ENCODE results near the gene STX1B.
"Not testable (repeated sequence)": the region's sequence is repeated elsewhere in the genome, so short reads cannot be mapped to it uniquely, and the experiment has no call there.

Gene STX1B

DNA sequence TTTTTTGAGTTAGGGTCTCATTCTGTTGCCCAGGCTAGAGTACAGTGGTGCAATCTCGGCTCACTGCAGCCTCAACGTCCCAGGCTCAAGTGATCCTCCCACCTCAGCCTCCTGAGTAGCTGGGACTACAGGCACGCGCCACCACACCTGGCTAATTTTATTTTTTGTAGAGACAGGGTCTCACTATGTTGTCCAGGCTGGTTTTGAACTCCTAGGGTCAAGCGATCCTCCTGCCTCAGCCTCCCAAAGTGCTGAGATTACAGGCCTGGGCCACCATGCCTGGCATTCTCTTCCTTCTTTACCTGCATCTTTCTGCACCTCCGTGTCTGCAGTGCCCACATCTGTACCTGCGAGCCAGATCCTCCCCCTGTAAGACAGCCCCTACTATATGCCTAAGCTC is 1.4 kb upstream of the STX1B start:
- DNase-seq = not testable (repeated sequence)

DNA sequence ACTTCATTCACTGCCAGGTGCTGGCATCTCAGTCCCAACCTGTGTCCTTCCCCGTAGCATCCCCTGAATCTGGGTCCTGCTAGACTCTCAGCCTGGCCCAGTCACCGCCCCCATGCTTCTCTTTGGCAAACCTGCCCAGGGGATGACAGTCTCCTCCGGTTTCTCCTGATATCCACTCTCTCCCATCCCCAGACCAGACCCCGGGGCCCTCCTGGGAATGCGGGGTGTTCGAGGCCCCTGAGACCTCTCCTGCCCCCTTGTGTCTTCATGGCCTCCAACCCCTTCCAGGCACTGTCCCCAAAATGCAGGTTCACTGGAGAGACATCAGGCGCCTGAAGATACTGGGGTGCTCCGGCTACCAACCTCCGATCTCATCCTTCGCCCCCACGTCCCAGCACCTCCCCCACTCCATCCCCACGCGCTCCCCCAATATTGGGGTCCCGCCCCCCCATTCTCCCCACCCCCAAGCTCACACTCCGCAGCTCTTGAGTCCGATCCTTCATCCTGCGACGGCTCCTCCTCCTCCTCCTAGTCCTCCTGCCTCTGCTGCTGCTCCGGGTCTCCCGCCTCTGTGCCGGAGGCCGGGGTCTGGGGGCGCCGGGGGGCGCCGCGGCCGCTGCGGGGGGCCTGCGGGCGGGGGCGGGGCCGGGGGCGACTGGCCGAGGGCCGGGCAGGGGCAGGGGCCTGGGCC is 399 bp downstream of the STX1B start:
- DNase-seq = peak; percentile 26

DNA sequence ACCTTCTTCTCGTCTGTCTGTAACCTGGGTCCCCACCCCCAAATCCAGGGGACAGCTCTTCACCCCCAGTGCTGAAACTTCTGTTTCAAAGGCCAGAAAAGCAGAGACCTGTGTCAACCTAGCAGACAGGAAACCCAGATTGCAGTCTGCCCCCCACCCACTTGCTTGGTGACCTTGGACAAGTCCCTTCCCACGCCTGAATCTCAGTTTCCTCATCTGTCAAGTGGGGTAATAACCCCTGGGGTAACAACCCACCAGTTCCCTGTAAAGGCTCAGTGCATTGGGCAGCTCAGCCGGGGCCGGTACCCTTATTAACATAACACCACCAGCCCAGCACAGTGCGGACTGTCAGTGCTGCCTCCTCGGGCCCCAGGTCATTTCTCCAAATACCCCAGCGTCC is 1.3 kb downstream of the STX1B start:
- DNase-seq = no peak

DNA sequence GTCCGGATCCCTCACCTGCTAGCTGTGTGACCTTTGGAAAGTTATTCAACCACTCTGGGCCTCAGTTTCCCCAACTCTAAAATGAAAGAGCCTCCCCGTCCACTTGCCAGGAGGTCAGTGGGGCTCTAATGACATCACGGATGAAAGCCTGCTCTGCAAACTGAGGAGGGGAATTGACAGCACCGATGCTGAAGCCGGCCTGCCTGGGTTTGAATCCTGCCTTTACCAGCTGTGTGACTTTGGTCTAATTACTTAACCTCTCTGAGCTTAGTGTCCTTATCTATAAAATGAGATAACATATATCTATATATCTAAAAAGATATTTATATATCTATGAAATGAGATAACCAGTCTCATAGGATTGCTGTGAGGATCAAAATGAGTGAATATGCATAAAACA is 1.9 kb downstream of the STX1B start:
- DNase-seq = no peak

DNA sequence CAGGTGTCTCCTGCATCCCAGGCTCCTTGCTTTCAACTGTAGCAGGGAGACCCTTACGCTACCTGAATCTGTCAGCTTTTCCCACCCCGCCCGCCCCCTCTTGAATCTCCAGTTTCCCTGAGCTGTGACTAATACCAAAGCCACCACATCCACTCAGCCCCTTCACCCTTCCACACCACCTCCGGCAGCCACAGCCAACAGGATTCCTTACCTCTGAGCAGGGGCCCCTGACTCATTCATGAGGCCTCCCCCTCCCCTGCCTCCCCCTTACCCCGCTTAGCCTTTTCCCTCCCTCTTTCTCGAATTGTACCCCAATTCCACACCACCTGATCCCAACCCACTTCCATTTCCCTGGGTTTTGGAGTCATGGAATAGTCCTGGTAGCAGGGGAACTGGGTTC is 2.3 kb downstream of the STX1B start:
- no peak for DNase-seq

DNA sequence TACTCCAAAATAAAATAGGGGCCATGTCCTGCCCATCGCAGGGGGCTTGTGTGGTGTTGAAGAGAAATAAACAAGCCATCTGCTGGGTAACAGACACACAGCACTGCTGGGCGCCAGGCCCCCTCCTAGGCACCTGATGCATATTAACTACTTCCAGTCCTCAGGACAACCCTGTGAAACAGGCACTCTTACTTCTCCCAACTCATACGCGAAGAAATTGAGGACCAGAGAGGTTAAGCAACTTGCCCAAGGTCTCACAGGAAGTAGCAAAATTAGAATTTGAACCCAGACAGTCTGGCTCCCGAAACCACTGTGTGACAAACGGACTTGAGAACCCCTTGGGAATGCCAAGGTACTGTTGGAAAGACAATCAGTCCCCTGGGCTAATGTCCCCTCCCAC is 2.8 kb downstream of the STX1B start:
- DNase-seq = no peak

DNA sequence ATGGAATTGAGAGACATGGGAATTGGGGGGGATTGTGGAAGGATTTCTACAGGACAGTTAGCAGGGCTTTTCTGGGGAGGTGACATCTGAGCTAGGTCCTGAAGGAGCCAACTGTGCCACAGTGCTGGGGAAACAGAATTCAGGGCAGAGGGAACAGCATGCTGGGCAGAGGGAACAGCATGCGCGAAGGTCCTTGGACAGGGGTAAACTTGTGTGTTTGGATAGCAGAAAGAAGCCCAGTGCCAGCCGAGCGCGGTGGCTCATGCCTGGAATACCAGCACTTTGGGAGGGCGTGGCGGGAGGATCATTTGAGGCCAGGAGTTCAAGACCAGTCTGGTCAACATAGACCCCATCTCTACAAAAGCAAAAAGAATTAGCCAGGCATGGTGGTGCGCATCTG is 3.8 kb downstream of the STX1B start:
- DNase-seq = no peak

DNA sequence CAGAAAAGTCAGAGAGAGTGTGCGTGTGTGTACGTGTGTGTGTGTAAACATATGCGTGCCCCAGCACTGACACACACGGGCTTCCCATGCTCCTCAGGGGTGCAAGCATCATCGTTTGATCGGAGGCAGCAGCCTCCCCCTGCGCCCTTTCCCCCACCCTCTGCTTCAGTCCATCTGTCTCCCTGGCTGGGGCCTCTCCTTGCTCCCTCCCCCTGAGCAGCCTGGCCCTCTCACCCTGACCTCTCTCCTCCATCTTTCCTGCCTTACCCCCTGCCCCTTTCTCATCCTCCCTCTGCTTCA is 4.4 kb downstream of the STX1B start:
- no peak for DNase-seq

DNA sequence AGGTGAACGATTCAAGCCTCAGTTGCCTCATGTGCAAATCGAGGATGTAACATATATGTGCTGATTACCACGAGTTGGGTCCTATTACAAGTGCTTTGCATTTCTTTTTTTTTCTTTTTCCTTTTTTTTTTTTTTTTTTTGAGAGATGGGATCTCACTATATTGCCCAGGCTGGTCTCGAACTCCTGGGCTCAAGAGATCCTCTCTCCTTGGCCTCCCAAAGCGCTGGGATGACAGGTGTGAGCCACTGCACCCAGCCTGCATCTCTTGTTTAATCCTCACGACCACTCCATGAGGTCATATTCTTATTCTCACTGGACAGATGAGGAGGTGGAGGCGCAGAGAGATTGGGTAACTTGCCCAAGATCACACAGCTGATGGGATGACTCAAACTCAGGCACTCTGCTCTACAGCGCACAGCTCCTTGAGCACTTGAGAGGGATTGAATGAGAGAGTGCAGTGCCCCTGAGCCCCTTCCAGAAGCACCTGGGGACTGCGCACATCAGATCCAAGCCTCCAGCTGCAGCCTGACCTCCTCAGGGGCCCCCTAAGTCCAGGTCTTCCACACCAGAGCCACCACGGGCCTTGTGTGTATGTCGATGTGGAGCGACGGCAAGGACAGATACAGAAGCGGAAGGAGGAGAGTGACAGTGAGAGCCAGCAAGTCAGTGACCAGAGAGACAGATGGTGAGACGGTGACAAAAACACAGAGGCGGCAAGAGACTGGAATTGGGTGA is 4.9 kb downstream of the STX1B start:
- no peak for DNase-seq

DNA sequence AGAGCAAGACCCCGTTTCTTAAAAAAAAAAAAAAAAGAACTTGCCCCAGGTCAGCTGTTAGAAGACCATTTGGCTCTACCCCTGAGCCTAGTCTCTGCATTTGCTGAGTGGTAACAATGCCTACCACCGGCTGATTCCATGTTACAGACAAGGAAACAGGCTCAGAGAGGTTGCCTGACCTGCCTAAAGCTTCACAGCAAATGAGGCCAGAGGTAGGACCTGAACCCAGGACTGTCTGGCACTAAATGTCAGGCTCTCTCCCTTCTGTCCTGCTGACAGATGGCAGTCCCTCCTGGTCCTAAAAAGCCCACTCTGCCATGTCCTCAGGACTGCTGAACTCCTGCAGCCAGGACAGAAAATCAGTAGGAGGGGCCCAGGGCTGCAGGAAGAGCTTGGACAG is 5.8 kb downstream of the STX1B start:
- no peak for DNase-seq

DNA sequence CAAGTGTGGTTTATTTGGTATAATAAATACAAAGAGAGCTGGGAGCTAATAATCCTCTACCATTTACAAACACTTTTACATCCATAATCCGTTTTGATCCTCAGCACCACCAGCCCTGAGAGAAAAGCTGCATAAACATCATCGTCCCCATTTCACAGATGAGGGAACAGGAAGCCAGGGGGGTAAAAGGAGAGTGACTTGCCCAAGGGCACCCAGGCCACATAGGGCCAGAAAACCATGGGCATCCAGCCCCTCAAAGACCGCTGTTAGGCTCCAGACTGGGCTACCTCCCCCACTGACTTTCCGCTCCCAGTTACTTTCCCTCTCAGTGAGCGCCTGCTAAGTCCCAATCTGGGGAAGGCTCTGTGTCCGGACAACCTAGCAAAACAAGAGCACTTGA is 6.7 kb downstream of the STX1B start:
- DNase-seq = no peak

DNA sequence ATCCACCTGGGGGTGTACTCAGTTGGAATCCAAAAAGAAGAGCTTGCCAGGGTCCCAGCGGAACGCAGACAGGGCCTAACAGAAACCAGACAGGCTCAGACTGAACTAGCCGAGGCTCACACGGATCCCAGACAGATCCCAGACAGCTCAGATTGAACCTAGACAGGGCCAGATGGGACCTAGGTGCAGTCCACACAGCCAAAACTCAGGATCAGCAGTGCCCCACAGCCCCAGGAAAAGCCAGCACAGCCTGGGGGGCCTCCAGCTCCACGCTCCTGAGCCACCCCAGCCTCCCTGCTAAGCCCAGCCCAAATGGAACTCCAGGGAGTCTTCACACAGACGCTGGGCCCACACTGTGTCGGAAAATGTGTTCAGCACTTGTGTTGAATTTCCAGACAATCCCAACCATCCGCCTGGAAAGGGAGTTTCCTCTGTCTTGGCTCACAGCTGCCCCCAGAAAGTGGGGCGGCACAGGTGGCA is 7.5 kb downstream of the STX1B start:
- no peak for DNase-seq

DNA sequence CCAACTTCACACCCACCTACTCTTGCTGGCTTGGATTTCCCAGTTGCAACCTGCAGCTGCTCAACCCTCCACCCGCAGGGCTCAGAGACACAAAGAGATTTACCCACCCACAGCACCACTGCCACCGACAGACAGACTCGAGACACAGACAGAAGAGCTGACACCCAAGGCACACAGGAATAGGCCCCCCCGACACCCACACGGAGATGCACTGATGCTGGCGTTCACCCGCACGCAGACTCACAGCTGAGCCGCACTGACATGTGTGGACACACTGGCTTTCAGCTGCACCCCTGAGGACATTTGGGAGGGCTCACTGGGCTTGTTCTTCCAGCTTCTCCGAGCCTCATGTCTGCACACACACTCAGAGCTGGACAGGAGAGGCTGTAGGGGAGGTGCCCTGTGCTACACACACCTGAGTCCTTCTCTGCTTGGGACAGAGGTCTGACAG is 8.2 kb downstream of the STX1B start:
- peak; percentile 31 for DNase-seq

DNA sequence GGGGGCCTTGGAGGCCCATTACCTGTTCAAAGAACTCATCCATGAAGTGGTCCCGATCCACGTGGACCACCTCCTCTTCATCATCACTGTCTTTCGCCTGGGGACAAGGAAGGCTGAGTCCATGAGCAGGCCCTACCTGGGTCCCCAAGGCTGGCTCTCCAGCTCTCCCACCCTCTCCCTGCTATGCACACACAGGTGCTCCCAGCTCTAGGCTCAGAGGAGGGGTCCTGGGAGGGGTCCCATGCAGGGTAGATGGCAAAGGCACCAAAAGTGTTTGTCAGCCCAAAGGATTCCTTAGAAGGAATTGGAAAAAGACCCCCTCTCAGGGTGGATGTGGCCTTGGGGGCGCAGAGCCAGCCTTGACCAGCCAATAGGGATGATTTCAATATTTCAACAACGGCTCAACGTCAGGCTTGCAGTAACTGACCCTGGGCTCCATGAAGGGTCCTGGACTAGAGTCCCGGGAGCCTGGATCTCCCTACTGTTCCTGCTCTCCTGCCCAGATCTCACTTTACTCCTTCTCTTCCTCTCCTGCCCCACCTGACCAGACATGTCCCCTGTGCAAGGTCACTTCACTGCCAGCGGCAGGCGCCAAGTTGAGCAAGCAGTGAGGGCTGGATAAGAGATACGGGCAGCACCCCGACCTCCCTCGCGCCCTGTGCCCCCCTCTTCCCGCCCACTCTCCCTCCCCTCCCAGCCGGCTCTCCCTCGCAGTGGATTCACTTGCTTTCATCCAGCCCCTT is 8.8 kb downstream of the STX1B start:
- DNase-seq = no peak

DNA sequence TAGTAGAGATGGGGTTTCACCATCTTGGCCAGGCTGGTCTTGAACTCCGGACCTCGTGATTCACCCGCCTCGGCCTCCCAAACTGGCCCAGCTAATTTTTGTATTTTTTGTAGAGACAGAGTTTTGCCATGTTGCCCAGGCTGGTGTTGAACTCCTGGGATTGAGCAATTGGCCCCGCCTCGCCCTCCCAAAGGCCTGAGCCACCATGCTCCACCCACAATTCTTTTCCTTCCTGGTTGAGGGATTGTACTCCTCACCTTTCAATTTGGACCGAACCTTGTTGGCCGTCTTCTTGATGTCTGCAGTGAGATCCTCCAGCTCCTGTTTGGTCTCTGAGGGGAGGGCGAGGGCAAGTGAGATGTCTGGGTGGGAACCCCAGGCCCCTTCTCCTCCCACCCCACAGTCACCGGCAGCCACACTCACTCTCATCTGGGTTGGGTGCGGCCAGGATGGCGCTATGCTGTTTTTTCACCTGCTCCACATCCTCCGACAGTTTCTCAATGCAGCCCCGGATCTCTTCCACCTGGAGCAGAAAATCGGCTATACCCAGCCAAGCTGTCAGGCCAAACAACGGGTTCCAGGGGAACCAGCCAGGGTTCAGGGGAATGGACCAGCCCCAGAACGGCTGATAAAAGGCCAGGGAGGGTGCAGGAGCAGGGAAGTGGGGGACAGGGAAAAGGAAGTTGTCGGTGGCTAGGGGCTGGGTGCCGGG is 9.6 kb downstream of the STX1B start:
- DNase-seq = no peak

DNA sequence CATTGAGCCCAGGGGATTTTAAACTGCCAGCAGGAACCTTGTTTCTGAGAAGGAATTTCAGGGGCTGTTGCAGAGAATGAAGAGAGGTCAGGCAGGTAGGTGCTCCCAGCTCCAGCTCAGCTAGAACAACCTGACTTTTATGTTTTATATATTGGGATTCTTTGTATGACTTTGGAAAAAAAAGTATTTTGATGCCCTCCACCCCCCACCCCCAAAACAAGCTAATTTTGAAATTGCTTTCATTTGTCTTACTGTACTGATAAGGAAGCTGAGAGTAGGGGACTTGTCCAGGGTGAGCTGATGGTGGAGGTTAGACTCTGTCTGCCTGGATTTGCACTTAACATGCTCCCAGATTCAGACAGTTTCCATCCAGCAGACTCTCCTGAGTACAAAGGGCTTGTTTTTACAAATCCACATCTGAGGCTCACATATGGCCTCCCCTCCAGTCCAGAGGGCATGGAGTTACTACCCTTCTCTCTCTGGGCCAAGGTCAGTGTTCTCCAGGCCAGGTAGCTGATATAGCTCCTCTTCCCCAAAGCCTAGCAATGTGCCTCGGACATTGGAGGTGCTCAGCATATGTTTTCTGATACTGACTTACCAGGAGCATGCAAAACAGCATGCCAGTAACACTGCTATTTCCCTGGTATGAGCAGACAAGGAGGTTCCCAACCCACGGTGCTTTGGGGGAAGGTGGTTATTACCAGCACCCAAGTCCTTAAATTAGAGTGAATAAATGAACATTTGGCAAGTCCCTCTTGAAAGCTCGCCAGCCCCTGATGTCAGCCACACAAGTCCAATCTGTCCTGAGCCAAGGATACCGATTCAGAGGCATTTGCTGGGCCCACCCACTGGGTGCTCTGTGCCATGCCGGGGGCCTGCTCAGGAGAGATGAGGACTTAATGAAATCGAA is 11.3 kb downstream of the STX1B start:
- no peak for DNase-seq

DNA sequence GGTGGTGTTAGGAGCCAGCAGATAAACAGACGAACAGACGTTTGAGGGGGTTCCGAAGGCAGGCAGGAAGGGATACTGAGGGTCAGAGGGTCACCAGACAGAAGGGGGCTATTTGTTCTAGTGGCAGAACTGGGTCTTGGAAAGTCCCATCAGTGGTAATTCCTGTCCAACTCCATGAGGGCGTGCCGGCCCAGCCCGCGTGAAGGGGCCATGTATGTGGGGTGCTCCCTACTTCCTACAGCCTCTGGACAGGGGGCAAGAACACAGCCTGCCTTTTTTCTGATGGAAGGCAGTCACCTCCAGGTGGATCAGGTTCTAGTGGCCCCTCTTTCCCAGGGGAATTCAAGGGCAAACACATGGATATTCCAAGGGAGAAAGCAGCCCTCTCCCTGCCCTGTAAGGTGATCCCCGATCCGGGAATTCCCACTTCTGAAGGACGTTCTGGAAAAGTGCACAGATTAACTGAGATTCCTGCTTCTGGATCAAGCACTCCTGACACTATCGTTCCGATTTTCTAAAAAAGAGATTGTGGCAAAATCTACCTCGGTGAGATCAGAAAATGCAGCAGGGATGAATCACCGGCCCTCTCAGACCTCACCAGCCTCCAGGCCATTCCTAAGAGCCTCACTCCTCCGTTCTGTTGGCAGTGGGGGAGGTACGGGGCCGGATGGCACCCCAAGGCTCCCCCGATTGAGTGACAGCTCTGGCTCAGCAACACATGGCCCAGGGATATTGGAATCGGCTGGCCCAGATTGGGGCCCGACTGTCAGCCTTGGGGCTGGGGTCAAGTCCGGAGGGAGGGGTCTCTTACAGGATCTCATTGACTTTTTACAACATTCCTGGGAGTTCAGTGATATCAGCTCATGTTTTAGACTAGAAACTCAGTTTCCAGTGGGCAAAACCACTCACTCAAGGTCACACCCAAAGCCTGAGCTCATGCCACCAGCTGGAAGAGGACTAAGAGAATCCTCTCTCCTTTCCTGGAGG is 12.4 kb downstream of the STX1B start:
- no peak for DNase-seq

DNA sequence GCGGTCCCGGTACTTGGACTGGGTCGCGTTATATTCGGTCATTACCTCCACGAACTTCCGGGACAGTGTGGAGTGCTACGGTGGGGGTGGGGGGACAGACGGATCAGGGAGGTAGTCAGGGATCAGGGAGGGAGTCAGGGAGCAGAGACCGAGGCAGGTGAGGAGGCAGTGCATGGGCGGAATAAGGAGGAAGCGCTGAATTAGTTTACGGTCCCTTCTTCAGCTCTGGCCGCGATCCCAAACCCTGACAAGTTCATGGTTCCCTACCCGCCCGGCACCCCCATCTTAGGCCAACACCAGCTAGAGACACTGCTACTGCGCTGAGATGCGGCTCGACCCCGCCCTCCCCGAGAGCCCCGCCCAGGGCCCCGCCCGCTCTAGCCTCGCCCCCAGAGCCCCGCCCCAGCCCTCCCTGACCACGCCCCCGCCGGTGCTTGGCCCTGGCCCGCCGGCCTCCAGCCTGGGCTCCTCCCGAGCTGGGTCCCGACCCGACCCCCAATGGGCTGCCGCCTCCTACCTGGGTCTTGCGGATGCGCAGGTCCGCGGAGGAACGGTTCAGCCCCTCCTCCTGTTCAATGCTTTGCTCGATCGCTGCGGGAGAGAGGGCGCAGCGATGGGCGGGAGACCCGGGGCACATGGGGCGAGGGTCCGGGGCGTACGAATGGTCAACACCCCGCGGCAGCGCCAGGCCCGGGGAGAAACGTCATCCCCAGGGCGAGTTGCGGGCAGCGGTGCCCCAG is 13.3 kb downstream of the STX1B start:
- peak; percentile 64 for DNase-seq

DNA sequence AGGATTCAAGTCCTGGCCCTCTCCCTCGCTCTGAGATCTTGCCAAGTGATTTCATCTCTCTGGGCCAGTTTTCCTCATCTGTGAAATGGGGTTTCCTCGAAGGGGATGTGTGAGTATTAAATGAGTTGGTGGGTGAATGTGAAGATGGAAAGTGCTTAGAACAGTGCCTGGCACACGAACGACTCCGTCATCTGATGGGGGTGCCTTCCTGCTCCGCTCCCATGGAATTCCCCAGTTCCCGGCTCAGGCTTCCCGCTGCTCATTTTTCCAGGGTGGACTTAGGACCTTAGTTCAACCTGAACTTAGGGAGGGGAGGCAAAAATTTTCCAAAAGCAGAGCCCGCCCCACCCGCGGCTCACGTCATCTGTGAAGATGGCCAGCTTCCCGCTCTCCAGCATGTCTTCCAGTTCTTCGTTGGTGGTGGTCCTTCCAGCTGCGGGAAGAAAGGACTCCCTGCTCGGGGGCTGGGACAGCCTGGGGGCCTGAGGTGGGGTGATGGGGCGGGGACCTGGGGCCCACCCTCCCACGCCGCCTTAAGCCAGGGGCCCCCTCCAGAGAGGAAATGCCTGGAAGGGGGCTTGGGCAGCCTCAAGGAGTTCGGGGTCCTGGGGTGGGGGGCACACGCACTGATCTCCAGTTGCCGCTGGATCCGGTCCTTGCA is 14.0 kb downstream of the STX1B start:
- no peak for DNase-seq

DNA sequence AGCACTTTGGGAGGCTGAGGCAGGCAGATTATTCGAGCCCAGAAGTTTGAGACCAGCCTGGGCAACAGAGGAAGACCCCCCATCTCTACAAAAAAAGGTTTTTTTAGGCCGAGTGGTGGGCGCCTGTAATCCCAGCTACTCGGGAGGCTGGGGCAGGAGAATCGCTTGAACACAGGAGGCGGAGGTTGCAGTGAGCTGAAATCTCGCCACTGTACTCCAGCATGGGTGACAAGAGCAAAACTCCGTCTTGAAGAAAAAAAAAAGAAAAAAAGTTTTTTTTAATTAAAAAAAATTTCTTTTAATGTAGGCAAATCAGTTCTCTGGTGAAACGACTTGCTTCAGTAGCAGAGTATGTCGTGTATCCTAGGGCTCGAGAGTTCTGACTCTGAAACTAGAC is 14.5 kb downstream of the STX1B start:
- no peak for DNase-seq

Data from eye (tissue), 1 donor.